NOMO-1 treated with dmso at 0.1 percent for 144 hours (cell line): ENCODE results near the gene DDI2.
"Not testable (repeated sequence)": the region's sequence is repeated elsewhere in the genome, so short reads cannot be mapped to it uniquely, and the experiment has no call there.

Experiments used
- DNase-seq: peaks from one replicate; lab custom pipeline; 2025; ENCODE audit not compliant: unreplicated experiment; lab: John Stamatoyannopoulos, UW

The DDI2 gene

DNA sequence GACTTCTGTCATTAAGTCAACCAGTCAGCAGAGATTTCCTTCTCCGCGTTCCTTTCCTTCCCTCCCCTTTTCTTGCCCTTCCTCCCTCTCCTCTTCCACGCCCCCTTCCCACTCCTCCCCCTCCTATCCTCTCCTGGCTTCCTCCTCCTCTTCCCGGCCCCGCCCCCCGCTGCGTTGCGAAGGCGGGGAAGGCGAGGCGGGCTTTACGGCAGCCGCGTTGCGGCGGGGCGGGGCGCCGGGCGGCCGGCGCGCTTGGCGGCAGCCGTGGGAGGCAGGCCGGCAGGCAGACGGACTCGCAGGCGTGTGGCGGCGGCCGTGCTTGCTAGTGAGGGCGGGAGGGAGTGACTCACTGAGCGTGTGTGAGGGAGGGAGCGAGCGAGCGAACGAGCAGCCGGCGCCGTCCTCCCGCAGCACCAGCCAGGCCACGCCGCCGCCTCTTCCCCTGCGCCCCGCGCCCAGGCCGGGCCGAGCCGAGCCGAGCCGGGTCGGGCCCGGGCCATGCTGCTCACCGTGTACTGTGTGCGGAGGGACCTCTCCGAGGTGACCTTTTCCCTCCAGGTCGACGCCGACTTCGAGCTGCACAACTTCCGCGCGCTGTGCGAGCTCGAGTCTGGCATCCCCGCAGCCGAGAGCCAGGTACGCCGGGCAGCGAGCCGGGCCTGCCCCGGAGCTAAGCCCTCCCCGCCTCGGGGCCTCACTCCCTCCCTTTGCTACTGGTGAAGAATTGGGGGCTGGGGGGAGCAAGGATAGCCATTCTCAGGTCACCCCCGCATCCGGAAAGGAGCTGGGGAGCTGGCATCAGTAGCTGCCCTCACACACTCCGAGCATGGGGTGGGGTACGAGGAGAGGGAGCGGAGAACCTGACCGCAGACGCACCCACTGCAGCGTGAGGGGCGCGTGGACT, at the start of gene DDI2:
Gene DDI2, plus strand, starts transcription at position 286 of the 904 bp plus-strand sequence. Its CDS starts 213 bp downstream, at position 499.
- DNase-seq: peak; percentile 95

GRCh38 chr1:15568387-15569073, 48.7 kb upstream of the DDI2 start:
- DNase-seq: no peak

DNA sequence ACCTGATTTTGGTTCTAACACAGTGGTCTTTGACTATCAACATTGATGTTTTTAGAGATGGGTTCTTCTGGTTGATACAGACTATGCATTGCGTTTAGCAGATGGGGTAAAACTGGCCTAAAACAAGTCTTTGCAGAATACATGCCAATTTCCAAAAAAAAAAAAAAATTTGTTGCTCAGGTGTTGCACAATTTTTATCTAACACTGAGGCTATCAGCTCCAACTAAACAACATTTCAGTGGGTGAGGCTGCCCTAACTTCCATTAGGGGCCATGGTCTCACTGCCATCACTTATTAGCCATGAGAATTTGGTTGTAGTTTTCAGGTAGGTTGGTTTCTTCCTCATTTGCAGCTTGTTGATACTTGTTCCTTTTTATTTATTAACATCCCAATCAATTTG, 46.4 kb upstream of the DDI2 start:
- no peak for DNase-seq

DNA sequence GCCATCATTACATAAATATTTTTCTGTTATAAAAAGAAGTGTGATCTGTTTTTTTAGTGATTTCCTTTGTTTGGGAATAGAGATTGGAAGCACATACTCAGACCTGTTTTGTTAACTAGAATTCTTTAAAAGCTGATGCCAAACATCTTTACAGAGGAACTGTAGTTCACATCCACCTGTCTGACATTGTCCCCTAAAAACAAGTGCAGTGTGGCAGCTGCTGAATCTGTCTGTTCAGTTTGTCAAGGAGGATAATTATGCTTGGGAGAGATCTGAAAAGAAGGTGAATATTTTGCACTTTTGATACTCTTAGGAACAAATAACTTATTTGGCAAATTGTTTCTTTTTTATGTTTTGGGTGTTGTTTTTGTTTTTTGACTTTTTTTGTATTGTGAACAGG, 46.0 kb upstream of the DDI2 start:
- no peak for DNase-seq

DNA sequence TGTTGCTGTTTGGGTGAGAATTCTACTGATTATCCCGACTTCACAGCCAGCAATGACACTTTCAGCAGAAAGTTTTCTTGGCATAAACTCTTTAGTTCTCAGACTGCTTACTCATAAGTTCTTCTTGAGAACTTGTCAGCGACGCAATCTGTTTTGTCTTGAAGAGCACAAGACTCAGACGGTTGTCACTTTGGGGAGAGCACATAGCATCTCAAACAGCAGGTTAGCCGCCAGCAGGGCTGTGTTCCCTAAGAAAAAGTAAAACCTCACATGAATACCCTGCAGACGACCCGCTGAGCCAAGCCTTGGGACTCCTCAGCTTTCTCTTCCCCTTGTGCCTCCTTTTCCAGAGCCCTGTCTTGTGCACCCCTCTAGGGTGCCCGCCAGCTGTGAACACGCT, 43.8 kb upstream of the DDI2 start:
- no peak for DNase-seq

DNA sequence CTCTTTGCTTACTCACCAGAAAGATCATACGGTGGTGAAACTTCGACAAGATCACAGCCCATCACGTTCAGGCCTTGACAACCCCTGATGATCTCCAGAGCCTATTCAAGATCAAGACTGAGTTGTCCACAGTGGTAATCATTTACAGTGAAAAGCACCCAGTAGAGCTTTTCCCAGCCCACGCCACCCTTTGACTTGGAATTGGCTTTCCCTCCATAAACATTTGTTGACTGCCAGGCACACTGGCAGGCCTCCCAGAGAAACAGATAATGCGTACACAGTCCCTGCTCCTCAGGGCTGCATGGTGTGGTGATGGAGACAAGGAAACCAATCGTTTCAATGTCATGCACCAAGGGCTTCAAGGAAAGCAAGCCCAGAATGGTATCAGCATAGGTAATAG, 42.5 kb upstream of the DDI2 start:
- no peak for DNase-seq

GRCh38 chr1:15575549-15576150, 41.6 kb upstream of the DDI2 start:
- no peak for DNase-seq

DNA sequence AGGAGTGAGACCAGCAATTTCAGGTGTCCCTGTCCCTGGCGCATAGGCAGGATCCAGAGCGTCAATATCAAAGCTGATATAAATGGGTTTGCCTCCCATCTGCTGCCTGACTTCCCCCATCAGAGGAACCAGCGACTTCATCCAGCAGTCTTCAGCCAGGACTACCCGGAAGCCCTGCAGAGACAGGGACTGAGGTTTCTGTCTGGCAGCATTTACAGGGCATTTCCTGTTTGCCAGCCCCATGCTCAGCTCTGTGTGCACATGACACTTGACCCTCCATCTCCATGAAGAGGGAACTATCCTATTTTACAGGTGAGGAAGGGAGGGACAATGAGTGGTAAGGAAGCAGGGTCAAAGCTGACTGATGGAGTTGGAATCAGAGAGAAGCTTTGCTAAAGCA, 39.6 kb upstream of the DDI2 start:
- no peak for DNase-seq

DNA sequence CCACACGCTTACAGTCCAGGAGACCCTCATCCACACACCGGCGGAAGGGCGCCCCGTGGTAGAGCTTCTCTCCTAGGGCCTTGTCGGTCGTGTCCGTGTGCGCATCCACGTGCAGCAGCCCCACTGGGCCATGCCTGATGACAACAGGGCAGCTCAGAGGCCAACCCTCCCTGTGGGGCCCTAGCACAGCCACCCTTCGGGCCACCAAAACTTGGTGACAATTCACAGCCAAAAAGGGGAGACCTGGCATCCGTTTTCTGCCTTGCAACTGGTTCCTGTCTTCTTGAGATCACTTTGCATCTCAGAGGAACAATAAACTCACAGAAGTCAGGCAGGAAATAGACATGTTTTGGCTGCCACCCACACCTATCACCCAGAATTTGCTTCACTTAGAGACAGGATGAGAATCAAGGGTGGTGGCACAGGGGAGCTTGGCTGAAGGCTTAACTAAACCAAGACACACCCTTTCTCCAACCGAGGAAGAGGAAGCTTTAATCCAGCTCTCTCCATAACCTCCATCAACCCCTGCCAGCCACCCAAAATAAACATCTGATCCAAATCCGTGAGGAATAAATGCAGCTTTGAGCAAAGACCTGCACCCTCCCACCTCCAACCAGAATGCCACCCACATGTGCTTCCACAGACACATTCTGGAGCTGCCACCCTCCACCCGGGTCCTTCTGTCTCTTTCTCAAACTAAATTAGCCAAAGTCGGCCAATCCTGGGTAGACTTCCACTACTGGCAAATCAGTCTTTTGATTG, 38.2 kb upstream of the DDI2 start:
- no peak for DNase-seq

DNA sequence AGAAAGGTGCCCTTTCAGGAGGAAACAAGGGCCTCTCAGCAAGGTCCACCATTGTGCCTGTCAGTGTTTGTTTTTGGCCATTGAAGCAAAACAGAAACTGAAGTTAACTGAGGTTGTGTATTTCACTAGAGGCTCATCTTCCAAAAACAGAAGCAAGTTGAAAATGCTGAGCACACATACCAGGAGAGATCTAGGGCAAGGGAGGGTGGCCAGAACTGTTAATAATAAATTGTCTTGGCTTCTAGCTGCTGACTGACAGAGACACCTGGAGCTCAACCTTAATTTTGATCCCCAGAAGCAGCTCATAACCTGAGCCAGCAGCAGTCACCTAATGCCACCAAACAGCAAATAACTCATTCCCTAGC, 37.6 kb upstream of the DDI2 start:
- DNase-seq: no peak

- no peak for DNase-seq
These were observed 34.1 kb upstream of the DDI2 start for GRCh38 chr1:15583016-15583706.

GRCh38 chr1:15584489-15585363, 32.5 kb upstream of the DDI2 start, which contains the start of gene AGMAT:
TSS of gene AGMAT (minus strand) at chr1:15585051. CDS start at chr1:15584967, 84 bp downstream.
- peak; percentile 39 for DNase-seq

DNA sequence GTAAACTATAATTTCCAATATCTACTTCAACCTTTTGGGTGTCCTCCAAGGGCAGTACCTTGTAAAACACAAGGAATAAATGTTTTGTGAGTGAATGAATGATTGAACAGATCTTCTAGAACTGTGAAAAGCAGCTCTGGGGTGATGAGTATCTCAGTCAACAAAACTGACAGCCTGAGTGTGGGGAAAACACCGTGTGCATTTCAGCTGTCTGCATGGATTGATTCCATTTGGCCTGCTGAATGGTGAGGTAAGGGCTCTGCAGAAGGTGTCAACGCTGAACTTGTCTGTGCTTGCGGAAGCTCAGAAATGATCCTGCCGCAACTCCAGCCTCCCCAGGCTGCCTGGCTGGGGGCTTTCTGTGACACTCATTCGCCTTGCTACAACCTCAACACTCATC, 25.0 kb upstream of the DDI2 start:
- DNase-seq: no peak

- DNase-seq: no peak
These were observed 21.2 kb upstream of the DDI2 start for GRCh38 chr1:15595809-15596617.

GRCh38 chr1:15598436-15598835, 18.8 kb upstream of the DDI2 start:
- DNase-seq: no peak

DNA sequence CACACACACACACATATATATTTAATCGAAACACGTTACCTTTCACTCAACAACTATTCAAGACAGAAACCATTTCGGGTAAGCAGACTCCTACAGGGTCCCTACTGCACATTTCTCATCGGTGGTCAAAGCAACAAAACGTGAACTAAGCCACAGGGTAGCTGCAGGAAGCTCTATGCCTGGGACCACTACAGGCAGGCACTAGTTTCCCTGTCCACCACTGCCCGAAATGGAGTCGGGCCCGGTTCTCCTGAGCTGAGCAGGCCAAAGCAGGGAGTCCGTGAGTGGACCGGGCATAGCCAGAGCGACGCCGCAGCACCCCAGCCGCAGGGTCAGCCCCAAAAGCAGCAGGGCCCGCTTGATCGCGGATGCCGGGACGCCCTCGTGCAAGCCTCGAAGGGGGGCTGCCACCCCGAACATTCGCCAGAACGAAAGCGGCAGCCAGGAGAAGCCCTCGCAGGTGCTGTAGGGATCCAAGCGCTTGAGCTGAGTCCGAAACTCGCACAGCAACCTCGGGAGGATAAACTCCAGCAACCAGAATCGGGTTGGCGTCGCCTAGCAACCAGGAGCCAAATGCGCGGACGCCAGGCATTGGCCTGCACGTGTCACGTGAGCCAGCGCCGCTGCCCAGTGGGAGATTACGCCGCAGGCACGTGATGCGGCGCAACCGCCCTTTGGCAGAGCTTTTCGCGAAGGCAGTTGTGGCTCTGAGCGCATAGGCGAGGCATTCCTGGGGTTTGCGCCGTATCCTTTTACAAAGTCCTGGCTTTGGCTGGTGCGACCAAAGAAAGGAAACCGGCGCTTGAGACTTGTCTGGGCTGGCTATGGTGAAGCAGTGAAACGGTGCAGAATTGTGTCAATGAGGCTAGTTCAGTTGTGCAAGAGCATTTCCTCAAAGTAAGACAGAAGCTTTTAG, 13.9 kb upstream of the DDI2 start:
- DNase-seq: peak; percentile 89

GRCh38 chr1:15603966-15604282, 13.3 kb upstream of the DDI2 start:
- not testable (repeated sequence) for DNase-seq

DNA sequence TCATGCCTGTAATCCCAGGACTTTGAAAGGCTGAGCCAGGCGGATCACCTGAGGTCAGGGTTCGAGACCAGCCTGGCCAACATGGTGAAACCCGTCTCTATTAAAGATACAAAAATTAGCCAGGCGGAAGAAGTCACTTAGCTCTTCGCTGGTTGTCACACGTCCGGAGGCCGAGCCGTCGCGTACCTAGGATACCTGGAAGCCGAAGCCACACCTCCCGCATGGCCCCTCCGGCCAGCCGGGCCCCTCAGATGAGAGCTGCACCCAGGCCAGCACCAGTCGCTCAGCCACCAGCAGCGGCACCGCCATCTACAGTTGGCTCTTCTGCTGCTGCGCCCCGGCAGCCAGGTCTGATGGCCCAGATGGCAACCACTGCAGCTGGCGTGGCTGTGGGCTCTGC, 12.9 kb upstream of the DDI2 start:
- DNase-seq: not testable (repeated sequence)
